Panc1 (cell line): ENCODE results near the gene CDK2AP2. TPM values are rescaled to one million over a fixed set of nuclear protein-coding genes. Genes with fewer than 3 reads are reported as not detected.

Experiments
- ATAC-seq: fragments of 200-7000 bp; cut with Tn5 transposase; 2 replicates; pipeline ENCODE4 v1.9.1; 2020; ENCODE audit warnings: mild to moderate bottlenecking, moderate library complexity
- BruUV-seq: library from RNA; stranded (reverse); fragments of 400-500 nt; replicated peaks from 2 replicates; lab custom pipeline; 2021; lab: Mats Ljungman, UMichigan
- CTCF ChIA-PET: fragments of 300-600 bp; sonication (Branson Sonifier 250); formaldehyde crosslinking; loops from one replicate; lab custom pipeline; 2022; ENCODE audit warnings: antibody characterized with exemption; lab: Charles Lee
- POLR2A ChIA-PET: fragments of 300-600 bp; sonication (Branson Sonifier 250); formaldehyde crosslinking; loops from one replicate; lab custom pipeline; 2022; ENCODE audit warnings: antibody characterized with exemption; lab: Charles Lee
- DNase-seq: peaks from one replicate; pipeline ENCODE4 v3.0.0-alpha.2; 2010; ENCODE audit warnings: low read depth, low spot score
- H3K27ac ChIP-seq: 2 replicates; pipeline ENCODE4 v1.5.1; 2011; ENCODE audit warnings: mild to moderate bottlenecking, low read length, inconsistent platforms
- H3K27me3 ChIP-seq: fragments of 200-500 bp; sonication (Bioruptor generic); 2 replicates; pipeline ENCODE4 v1.6.0; 2014; ENCODE audit warnings: low read length, inconsistent platforms; ENCODE audit not compliant: control insufficient read depth, insufficient read depth
- H3K36me3 ChIP-seq: fragments of 200-500 bp; sonication (Bioruptor generic); 2 replicates; pipeline ENCODE4 v1.5.1; 2014; ENCODE audit warnings: inconsistent platforms, mild to moderate bottlenecking, low read length, moderate library complexity; ENCODE audit not compliant: control insufficient read depth, insufficient read depth
- H3K4me1 ChIP-seq: 2 replicates; pipeline ENCODE4 v1.5.1; 2011; ENCODE audit warnings: inconsistent platforms, mild to moderate bottlenecking, low read length, moderate library complexity; ENCODE audit not compliant: control insufficient read depth, insufficient read depth
- H3K4me3 ChIP-seq, 2 experiments: 2 replicates each; pipeline ENCODE4 v1.5.1; 2011 to 2012; ENCODE audit warnings: low read depth in 2 of 2, low read length in 2 of 2, mild to moderate bottlenecking in 2 of 2, inconsistent platforms in 1 of 2, moderate library complexity in 1 of 2
- H3K9me3 ChIP-seq: fragments of 200-500 bp; sonication (Bioruptor generic); 2 replicates; pipeline ENCODE4 v1.5.1; 2014; ENCODE audit warnings: low read depth, mild to moderate bottlenecking, inconsistent platforms, low read length, moderate library complexity; ENCODE audit not compliant: control insufficient read depth, insufficient read depth
- CTCF ChIP-seq: fragments of 450-650 bp; IDR thresholded peaks from 2 replicates; pipeline ENCODE4 v1.5.1; 2017; ENCODE audit warnings: mild to moderate bottlenecking
- POLR2AphosphoS5 ChIP-seq: IDR thresholded peaks from 2 replicates; pipeline ENCODE4 v1.6.1; 2012; ENCODE audit warnings: mild to moderate bottlenecking, low read depth, low read length, moderate library complexity
- REST ChIP-seq, 2 experiments: IDR thresholded peaks; 2 replicates each; pipeline ENCODE4 v1.6.1; 2011 to 2012; ENCODE audit warnings: low read depth in 2 of 2, control low read depth in 1 of 2, low read length in 1 of 2, mild to moderate bottlenecking in 1 of 2, moderate library complexity in 1 of 2; ENCODE audit not compliant: insufficient read depth in 1 of 2
- SIN3A ChIP-seq: IDR thresholded peaks from 2 replicates; pipeline ENCODE4 v1.6.1; 2012; ENCODE audit warnings: low read depth, mild to moderate bottlenecking, low read length, moderate library complexity, borderline replicate concordance; ENCODE audit not compliant: insufficient read depth
- TCF7L2 ChIP-seq: IDR thresholded peaks from 2 replicates; pipeline ENCODE4 v1.6.1; 2011; ENCODE audit warnings: mild to moderate bottlenecking, low read depth, low read length, inconsistent platforms
- in situ Hi-C: cut with HindIII; loops from 2 replicates; pipeline ENCODE4 v1.10.0; 2016; ENCODE audit warnings: low sequenced_read_pairs, low pct_unique_long_range_greater_than_20kb
- intact Hi-C: fragments of 100-400 bp; cut with micrococcal nuclease; formaldehyde crosslinking; loops from one replicate; pipeline ENCODE4 v1.10.0; 2022; ENCODE audit not compliant: unreplicated experiment
- total RNA-seq: library from RNA; stranded (reverse); gene quantifications from one replicate; pipeline ENCODE4 v1.2.1, GENCODE V29; 2021; ENCODE audit not compliant: unreplicated experiment

CDK2AP2 gene
- total RNA-seq, 1 experiment from 2014 or later = 76.1 TPM

- Histone ChIP-seq H3K27ac (no peak overlapping the region), H3K27me3 (no peaks in the 10 kb centered on the region), H3K9me3 (peaks cover 8% of the 10 kb centered on the region; the same call in 1 of the 2 replicates), H3K4me1 (peaks cover 3% of the 10 kb centered on the region; the same call in 1 of the 2 replicates), H3K36me3 (no peaks in the 10 kb centered on the region), H3K4me3 (no peak overlapping the region)
- TF ChIP-seq TCF7L2 (no peak), SIN3A (no peak), CTCF (no peak), REST (IDR thresholded peaks at IDR 0.05; ENCODE audit: insufficient read depth in 1 of 2, low read depth in 2 of 2, low read length in 1 of 2) (no peak), POLR2AphosphoS5 (no peak)
- intact Hi-C loops = no loop called here
- in situ Hi-C loops = no loop called here
- DNase-seq (no peak), ATAC-seq (no peak)
- ChIA-PET CTCF (no interaction called here), POLR2A (no interaction called here)
- BruUV-seq = no TSS peak
These were observed 20.4 kb upstream of the CDK2AP2 start for GRCh38 chr11:67528376-67528775.

- H3K27me3 ChIP-seq = no peaks in the 10 kb centered on the region
- ChIA-PET POLR2A (interaction anchor here (0.7 kb wide), 2 partner anchors 176 to 666 kb away, joined by 4 to 10 read pairs; no protein-coding TSS in a partner anchor), CTCF (interaction anchor here (0.7 kb wide), 1 partner anchor 445 kb away, joined by 7 read pairs; no protein-coding TSS in a partner anchor)
- no peaks in the 10 kb centered on the region for H3K36me3 ChIP-seq
- H3K27ac ChIP-seq = no peak overlapping the region
- TF ChIP-seq SIN3A = no peak
- no peak for TF ChIP-seq REST (IDR thresholded peaks at IDR 0.05; ENCODE audit: insufficient read depth in 1 of 2, low read depth in 2 of 2, low read length in 1 of 2)
- no peak for TF ChIP-seq CTCF
- no peak for TF ChIP-seq TCF7L2
- TF ChIP-seq POLR2AphosphoS5 = no peak
- in situ Hi-C loops (no loop called here), intact Hi-C loops (no loop called here)
- BruUV-seq = no TSS peak
- H3K9me3 ChIP-seq = no peaks in the 10 kb centered on the region
- H3K4me1 ChIP-seq = peaks cover 3% of the 10 kb centered on the region; the same call in 1 of the 2 replicates
- H3K4me3 ChIP-seq = no peak overlapping the region
- DNase-seq (no peak), ATAC-seq (no peak)
These were observed 17.5 kb upstream of the CDK2AP2 start for GRCh38 chr11:67525275-67525976.
